ENCODE data around the gene LEMD1.

LEMD1 gene

GRCh38 chr1:205351984-205352713 is 69.7 kb downstream of the LEMD1 start:
- DNase-seq, result no peak

DNA sequence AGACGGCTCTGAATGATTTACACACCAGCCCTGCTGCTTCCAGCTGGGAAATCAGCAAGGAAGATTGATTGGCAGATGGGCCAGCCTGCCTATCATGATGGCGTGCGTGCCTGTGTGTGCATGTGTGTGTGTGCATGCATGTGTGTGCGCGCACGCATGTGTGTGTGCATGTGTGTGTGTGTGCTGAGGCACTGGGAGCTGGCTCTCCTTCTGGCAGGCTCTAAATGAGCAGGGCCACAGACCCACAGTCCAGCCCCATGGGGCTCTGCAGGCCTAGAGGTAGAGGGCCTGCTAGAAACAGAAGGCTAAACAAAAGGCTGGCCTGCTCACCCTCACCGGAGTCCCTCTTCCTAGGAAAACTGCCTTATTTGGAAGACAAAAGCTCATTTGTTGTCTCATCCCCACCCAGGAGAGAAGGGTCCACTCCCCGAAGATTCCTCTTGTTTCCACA is 71.1 kb downstream of the LEMD1 start:
- DNase-seq, result no peak

GRCh38 chr1:205350124-205350523 is 71.7 kb downstream of the LEMD1 start:
- no peak for DNase-seq

DNA sequence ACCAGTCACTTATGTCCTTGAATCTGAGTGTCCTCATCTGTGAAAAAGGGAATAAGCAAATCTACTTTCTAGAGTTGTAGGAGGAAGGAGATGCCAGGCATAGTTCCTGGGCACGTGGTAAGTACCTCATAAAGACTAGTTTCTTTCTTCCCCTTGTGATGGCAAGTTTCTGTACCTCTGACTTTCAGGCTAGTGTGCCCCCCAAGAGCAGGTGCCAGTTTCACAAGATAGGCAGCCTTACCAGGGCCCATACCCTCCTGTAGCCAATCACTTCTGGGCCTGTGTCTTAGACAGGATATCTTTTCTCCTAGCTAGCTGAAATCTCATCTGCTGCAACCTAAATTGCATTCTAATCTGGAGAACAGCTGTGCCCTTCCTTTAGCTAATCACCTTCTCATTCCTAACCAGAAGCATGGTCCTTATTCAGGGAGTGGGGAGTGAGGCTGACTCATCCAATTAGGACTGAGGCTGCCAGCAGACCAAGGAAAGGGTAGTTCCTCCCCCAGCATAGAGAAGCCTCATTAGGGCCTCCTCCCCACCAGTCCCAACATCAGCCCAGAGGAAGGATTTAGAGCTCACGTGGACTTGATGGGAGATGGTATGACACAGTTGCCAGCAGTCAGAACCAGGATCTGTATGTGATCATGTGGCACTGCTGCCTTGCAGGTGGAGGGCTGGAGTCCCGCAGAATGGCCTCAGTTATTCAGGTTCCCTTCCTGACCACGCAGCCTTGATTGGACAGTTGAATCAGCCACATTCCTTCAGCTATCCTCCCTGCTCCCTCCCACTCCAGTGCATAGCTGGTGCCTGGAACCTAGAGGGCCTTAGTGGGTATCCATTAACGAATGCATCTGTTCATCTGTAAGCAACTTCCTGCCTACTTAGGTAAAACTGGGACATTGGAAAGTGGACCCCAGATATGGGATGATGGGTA is 73.0 kb downstream of the LEMD1 start:
- no peak for DNase-seq

DNA sequence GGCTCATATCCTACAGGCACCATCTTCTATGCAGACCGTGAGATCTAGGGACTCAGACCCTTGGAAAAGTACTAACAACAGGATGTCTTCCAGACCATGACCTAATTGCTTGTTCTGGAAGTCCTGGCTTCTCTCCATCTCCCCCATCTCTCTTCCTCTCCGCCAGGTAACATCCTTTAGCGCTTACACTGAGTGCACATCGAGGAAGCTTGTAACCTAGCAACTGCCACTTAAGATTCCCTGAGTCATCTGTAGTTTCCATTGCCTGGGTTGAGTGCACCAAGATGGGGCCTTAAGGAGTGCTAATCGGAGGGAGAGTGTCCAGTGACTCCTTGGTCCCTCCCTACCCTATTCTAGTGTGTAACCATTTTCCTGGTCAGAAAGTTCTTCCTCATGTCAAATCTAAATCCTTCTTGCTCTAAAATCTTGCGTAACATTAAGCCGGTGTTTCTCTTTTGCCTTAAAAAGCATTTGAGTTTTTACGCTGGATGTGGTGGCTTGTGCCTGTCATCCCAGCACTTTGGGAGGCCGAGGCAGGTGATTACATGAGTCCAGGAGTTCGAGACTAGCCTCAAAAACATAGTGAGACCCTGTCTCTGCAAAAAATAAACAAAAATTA is 74.8 kb downstream of the LEMD1 start:
- no peak for DNase-seq

DNA sequence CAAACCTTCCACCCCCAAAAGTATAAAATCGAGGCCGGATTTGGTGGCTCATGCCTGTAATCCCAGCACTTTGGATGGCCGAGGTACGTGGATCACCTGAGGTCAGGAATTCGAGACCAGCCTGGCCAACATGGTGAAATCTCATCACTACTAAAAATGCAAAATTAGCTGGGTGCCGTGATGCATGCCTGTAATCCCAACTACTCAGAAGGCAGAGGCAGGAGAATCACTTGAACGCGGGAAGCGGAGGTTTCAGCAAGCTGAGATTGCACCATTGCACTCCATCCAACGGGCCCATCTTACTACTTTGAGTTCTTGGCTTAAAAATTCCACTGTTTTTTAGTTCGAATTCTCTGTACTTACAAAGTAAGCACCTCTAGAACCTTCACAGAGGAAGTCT is 76.1 kb downstream of the LEMD1 start:
- DNase-seq, result no peak

DNA sequence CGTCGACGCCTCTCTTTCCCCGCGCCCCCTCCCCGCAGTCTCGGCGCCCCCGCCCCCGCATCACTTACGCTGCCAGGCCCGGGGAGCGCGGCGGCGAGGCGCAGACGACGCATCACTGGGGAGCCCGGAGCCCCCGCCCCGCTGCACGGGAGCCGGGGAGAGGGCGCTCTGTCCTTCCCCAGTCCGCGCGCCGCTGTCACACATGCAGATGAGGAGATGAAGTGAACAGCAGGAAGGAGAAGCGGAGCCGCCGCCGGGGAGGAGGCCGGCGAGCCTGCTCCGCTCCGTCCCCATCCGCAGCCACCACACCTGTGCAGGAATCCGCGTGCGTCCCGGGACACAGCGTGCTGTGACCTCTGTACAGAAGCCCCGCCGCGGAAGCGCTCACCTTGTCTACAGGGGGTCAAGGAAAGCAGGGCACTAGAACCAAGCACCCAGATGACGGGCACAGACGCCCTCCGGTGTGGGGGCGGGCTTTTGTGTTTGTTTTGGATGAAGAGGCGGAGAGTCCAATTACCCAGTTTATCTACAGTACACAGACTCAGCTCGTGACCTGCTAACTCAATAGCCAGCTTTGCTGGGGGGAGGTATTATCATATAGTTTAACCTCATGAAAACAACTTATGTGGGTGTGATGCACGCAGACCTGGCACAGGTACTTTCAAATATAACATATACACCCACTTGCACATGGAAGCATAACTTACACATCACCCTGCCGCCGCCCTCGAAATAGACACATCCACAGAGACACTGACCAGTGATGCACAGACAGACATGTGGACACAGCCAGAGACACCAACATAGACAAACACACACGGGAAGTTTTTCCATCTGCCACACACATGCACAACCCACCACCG is 77.6 kb downstream of the LEMD1 start:
- DNase-seq, result peak; percentile 23

GRCh38 chr1:205343431-205344065 is 78.3 kb downstream of the LEMD1 start:
- no peak for DNase-seq

DNA sequence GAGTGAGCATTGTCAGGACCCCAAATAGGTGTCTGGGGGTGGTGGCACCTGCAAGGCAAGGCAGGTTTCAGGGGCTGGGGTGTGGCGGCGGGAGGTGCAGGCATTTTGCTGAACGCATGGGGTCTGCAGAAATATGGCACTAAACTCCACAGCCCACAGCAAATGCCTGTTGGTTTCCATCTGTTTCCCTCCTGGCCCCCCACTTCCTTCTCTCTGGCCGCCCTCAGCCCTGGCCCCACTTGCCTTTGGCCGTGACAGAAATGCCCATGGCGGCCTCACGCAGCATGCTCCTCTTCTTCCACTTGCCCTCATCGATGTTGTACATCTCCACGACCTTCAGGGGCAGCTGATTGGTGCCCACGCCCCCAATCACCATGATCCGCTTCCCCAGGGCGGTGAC is 78.9 kb downstream of the LEMD1 start:
- no peak for DNase-seq

DNA sequence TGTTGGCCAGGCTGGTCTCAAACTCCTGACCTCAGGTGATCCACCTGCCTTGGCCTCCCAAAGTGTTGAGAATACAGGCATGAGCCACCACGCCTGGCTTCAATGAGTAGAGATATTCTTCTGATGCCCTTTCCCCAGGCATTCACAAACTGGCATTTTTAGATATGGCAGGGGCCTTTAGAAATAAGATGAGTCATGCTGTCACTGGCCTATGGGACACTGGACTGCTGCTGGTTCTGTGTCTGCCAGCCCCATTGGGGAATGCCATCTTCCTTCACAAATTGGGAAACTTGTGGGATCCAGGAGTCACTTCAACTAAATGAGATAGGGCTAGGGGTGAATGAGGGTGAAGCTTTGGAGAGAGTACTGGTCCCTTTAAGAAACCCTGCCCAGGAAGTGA is 81.2 kb downstream of the LEMD1 start:
- DNase-seq, result no peak

DNA sequence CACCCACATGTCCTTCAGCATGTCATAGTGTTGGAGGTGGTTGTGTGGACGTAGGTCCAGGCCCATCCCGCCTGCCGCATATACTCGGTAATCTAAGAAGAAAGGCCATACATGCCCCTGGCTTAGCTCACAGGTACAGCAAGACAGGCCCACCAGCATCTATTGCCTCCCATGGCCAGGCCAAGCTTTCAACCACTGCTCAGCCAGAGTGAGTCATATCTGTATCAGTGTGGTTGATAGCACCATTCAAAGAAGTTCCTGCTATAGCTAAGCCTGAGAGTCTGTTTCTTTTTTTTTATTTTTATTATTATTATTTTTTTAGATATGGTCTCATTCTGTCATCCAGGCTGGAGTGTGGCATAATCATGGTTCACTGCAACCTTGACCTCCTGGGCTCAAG is 82.1 kb downstream of the LEMD1 start:
- no peak for DNase-seq

DNA sequence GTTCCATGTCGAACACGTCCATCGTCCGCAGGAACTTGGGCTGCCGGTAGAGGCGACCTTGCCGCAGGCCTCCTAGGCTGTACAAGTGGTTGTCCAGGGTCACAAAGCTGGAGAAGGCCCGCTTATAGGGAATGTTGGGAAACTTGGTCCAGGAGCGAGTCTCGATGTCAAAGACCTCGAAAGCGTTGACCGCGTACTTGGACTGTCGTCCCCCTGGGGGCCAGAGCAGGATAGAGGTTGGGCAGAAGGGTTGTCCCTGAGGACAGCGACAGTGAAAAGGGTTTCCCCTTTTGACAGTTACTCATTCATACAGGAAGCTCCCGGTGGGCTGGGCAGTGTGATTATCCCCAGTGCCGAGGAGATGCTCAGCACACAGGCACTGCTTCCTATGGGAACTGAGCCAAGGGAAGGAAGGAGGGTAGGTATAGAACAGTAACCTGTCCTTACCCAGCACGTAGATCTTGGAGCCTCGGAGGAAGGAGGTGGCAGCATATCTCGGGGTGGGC is 82.6 kb downstream of the LEMD1 start:
- DNase-seq, result no peak

DNA sequence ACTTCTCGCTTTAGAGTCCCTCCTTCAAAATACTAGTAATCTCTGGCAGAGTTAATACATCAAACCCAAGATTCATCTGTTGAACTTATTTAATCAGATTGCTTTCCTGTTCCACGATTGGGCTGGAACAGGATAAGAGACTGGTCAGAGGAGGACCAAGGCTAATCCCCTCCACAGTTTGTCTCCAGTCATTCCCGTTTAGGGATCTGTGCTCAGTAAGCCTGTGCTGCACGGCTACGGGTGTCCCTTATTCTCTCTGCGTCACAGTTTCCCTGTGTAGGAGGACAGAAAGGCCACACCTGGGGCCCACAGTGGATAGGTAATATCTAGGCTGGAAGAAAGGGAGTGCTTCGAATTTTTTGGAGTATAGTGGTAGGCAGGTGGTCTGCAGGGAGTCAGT is 83.8 kb downstream of the LEMD1 start:
- DNase-seq, result no peak

DNA sequence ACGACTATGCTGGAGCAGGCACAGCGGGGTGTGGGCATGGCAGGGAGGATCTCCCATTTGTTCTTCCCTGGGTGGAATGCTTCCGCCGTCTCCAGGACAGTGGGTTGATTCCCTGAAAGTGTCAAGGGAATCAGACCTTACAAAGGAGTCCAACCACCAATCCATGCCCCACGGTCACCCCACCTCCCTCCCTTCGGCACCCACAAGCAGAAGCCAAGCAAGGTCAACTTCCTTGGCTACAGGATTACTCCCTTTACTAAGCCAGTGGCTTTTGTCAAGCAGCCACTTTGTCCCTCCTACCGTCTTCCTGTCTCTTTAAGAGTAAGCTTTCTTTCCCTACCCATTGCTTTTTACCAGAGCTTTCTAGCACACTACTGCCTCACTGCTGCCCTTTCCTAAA is 84.4 kb downstream of the LEMD1 start:
- no peak for DNase-seq

DNA sequence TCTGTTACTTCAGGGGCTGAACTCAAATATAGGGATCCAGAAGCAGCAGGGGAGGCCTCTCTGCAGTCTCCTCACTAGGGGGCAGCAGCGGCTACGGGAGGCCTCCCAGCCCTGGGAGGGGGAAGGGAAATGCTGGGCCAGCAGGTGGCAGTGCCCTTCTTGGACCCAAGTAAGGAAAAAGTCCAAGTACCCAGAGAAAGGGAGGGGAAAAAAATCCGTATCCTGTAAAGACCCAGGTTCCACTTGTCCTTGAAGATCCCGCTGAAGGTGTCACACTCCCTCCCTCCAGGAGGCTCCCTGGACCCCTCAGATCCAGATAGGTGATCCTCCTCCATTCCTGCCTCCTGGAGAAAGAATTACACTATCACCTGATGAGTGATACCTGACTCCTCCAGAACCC is 86.2 kb downstream of the LEMD1 start:
- peak; percentile 80 for DNase-seq

DNA sequence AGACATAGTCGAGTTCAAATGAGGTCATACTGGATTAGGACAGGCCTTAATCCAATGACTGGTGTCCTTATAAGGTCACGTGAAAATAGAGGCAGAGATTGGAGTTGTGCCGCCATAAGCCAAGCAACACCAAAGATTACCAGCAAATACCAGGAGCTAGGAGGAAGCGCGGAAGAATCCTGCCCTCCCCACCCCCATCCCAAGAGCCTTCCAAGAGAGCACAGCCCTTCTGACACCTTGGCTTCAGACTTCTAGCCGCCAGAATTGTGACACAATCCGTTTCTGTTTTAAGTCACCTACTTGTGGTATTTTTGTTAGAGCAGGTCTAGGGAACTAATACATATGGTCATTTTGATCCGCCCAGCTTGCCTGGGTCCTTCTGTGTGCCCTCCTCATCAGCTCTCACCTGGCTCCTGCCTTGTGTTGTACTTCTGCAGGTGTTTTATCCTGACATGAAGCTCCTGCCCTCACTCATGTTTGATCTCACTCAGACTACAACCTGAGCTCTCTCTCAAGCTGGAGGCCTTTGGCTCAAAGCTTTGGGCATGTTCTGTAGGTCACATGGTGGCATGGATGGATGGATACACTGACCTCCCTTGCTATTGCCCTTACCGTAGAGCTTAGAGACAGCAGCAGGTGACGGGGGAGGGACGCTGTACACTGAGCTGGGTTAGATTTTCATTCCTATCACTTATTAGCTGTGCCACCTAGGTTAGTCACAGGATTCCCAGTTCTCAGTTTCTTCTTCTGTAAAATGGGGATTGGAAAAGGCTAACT is 89.7 kb downstream of the LEMD1 start:
- DNase-seq, result no peak

All from CD4-positive, alpha-beta T cell treated with Interleukin-17A for 1 hour (primary cell).